Upper lobe of left lung (tissue), 6 donors: ENCODE data around the gene STARD3NL. TPM values are rescaled to one million over a fixed set of nuclear protein-coding genes. Genes with fewer than 3 reads are reported as not detected.

Experiments used
- ATAC-seq, 2 donors: fragments of 200-7000 bp; cut with Tn5 transposase; one replicate each; pipeline ENCODE4 v1.9.1; 2022; ENCODE audit warnings: mild to moderate bottlenecking in 2 of 2, moderate library complexity in 2 of 2; ENCODE audit not compliant: low FRiP score in 2 of 2
- DNase-seq, 2 donors: peaks; one replicate each; pipeline ENCODE4 v3.0.0-alpha.2; 2019 to 2020
- H3K27ac ChIP-seq, 4 donors: fragments of 200-600 bp; sonication (generic); one replicate each; pipeline ENCODE4 v1.5.1; 2016 to 2019
- H3K27me3 ChIP-seq, 4 donors: fragments of 200-600 bp; sonication (generic); one replicate each; pipeline ENCODE4 v1.5.1; 2017 to 2019
- H3K36me3 ChIP-seq, 4 donors: fragments of 200-600 bp; sonication (generic); one replicate each; pipeline ENCODE4 v1.5.1; 2016 to 2019
- H3K4me1 ChIP-seq, 4 donors: fragments of 200-600 bp; sonication (generic); one replicate each; pipeline ENCODE4 v1.5.1; 2018 to 2019
- H3K4me3 ChIP-seq, 4 donors: fragments of 200-600 bp; sonication (generic); one replicate each; pipeline ENCODE4 v1.5.1; 2017 to 2019; ENCODE audit warnings: mild to moderate bottlenecking in 2 of 4, moderate library complexity in 1 of 4
- H3K9me3 ChIP-seq, 4 donors: fragments of 200-600 bp; sonication (generic); one replicate each; pipeline ENCODE4 v1.5.1; 2018 to 2019
- CTCF ChIP-seq, 6 experiments: fragments of 450-650 bp in 4 of 6; fragments of 200-600 bp in 2 of 6; sonication (generic) in 2 of 6; IDR thresholded peaks; one replicate each; pipeline ENCODE4 v1.5.1; 2016 to 2019; ENCODE audit warnings: antibody characterized with exemption in 6 of 6
- EP300 ChIP-seq, 4 donors: sonication (generic); formaldehyde crosslinking; IDR thresholded peaks; one replicate each; pipeline ENCODE4 v1.5.1; 2017; ENCODE audit warnings: antibody characterized with exemption in 4 of 4, control low read depth in 2 of 4
- POLR2A ChIP-seq, 4 donors: fragments of 450-650 bp; IDR thresholded peaks; one replicate each; pipeline ENCODE4 v1.5.1; 2016 to 2017; ENCODE audit warnings: antibody characterized with exemption in 4 of 4, mild to moderate bottlenecking in 2 of 4
- POLR2AphosphoS5 ChIP-seq, 2 donors: sonication (generic); formaldehyde crosslinking; IDR thresholded peaks; one replicate each; pipeline ENCODE4 v1.5.1; 2017; ENCODE audit warnings: antibody characterized with exemption in 2 of 2
- WGBS, 2 donors: methylation state at CpG; one replicate each; pipeline ENCODE4 v1.1.5; 2017 to 2018; 5-methylcytosine and 5-hydroxymethylcytosine counted together
- total RNA-seq, 6 donors: library from RNA; depleted of rRNA in 4 of 6; stranded (reverse); fragments of >200 nt in 4 of 6; gene quantifications; one replicate each; pipeline versions ENCODE4 v1.1.0 to v1.2.1, GENCODE V29; 2016 to 2021
- donor health status: DM: no; HTN: no; CAD: no; lungs with moderate emphysema.
- donor health status: DM: no; HTN: yes; CAD: no; lungs with severe emphysema.

Gene STARD3NL
- total RNA-seq, 6 donors from 2014 or later: 30.3 to 80.0 (median 51.1) TPM

- TF ChIP-seq EP300 (IDR thresholded peaks at IDR 0.05) (no peak), POLR2AphosphoS5 (IDR thresholded peaks at IDR 0.05) (no peak), CTCF (IDR thresholded peaks at IDR 0.05) (peak; percentile 86 to 95 (median 91)), POLR2A (IDR thresholded peaks at IDR 0.05) (no peak)
- Histone ChIP-seq H3K27me3 (no peaks in the 10 kb centered on the region), H3K9me3 (no peaks in the 10 kb centered on the region), H3K4me1 (peaks cover 9 to 21% (median 16%) of the 10 kb centered on the region in 4 donors), H3K36me3 (peaks cover 6 to 58% (median 36%) of the 10 kb centered on the region in 4 donors), H3K27ac (peak overlapping the region; percentile 35 to 57 (median 50)), H3K4me3 (no peak overlapping the region)
- WGBS, 2 donors: 7 to 16% methylated on average over 5 of the region's 5 CpGs
- peak; percentile 94 to 97 for ATAC-seq
- DNase-seq: peak in 1 of 2 donors; percentile 93
Observed at GRCh38 chr7:38215735-38216670, 38.0 kb downstream of the STARD3NL start.

- H3K36me3 ChIP-seq: peaks cover 6 to 64% (median 38%) of the 10 kb centered on the region in 4 donors
- ATAC-seq: no peak
Observed at GRCh38 chr7:38217672-38218071, 39.6 kb downstream of the STARD3NL start.

GRCh38 chr7:38220452-38220851 is 42.4 kb downstream of the STARD3NL start:
- no peak for TF ChIP-seq POLR2AphosphoS5 (IDR thresholded peaks at IDR 0.05)
- TF ChIP-seq POLR2A (IDR thresholded peaks at IDR 0.05): no peak
- no peak for TF ChIP-seq CTCF (IDR thresholded peaks at IDR 0.05)
- no peak for TF ChIP-seq EP300 (IDR thresholded peaks at IDR 0.05)
- no peaks in the 10 kb centered on the region for H3K27me3 ChIP-seq
- WGBS, 2 donors: 75 to 90% methylated on average over 3 of the region's 3 CpGs
- DNase-seq (no peak), ATAC-seq (no peak)
- peaks cover 6 to 23% (median 10%) of the 10 kb centered on the region in 4 donors for H3K4me1 ChIP-seq
- no peaks in the 10 kb centered on the region for H3K9me3 ChIP-seq
- H3K27ac ChIP-seq: no peak overlapping the region
- peaks cover 6 to 69% (median 43%) of the 10 kb centered on the region in 4 donors for H3K36me3 ChIP-seq
- no peak overlapping the region for H3K4me3 ChIP-seq

More at GRCh38 chr7:38217672-38218071, 39.6 kb downstream of the STARD3NL start:
- H3K9me3 ChIP-seq: no peaks in the 10 kb centered on the region
- peaks cover 8 to 21% (median 15%) of the 10 kb centered on the region in 4 donors for H3K4me1 ChIP-seq
- H3K27me3 ChIP-seq: no peaks in the 10 kb centered on the region
- peak overlapping the region in 3 of 4 donors; percentile 26 to 56 (median 35) for H3K27ac ChIP-seq
- H3K4me3 ChIP-seq: no peak overlapping the region
- TF ChIP-seq EP300 (IDR thresholded peaks at IDR 0.05): no peak
- no peak for TF ChIP-seq POLR2AphosphoS5 (IDR thresholded peaks at IDR 0.05)
- TF ChIP-seq POLR2A (IDR thresholded peaks at IDR 0.05): no peak
- TF ChIP-seq CTCF (IDR thresholded peaks at IDR 0.05): no peak
- no peak for DNase-seq
- 81 to 100% methylated on average over 2 of the region's 2 CpGs for WGBS, 2 donors

- ATAC-seq (peak; percentile 80 to 90), DNase-seq (no peak)
- Histone ChIP-seq H3K27ac (peak overlapping the region in 1 of 4 donors; percentile 56), H3K27me3 (no peaks in the 10 kb centered on the region), H3K4me1 (peaks cover 0 to 8% (median 3%) of the 10 kb centered on the region in 4 donors), H3K9me3 (no peaks in the 10 kb centered on the region), H3K36me3 (peaks cover 6 to 63% (median 42%) of the 10 kb centered on the region in 4 donors), H3K4me3 (no peak overlapping the region)
- TF ChIP-seq POLR2A (IDR thresholded peaks at IDR 0.05) (no peak), CTCF (IDR thresholded peaks at IDR 0.05) (peak; percentile 79 to 93 (median 89))
- WGBS, 2 donors: 61 to 65% methylated on average over 5 of the region's 5 CpGs
Observed at GRCh38 chr7:38222481-38223096, 44.5 kb downstream of the STARD3NL start.
